GM12878 (cell line): ENCODE data around the gene PDZRN3. TPM values are rescaled to one million over a fixed set of nuclear protein-coding genes. Genes with fewer than 3 reads are reported as not detected.

Experiments used
- ATAC-seq: fragments of 200-7000 bp; cut with Tn5 transposase; 3 replicates; pipeline ENCODE4 v1.9.1; 2020; ENCODE audit warnings: mild to moderate bottlenecking, moderate library complexity
- BruUV-seq: library from RNA; stranded (reverse); fragments of 400-500 nt; replicated peaks from 2 replicates; lab custom pipeline; 2021; lab: Mats Ljungman, UMichigan
- CTCF ChIA-PET: fragments of 300-600 bp; sonication (Branson Sonifier 250); formaldehyde crosslinking; extraction: SDS; loops from one replicate; lab custom pipeline; 2021; ENCODE audit warnings: inconsistent platforms; lab: Yijun Ruan, JAX
- POLR2A ChIA-PET: fragments of 350-600 bp; formaldehyde crosslinking; extraction: SDS; loops from one replicate; lab custom pipeline; 2021; ENCODE audit warnings: inconsistent platforms; lab: Charles Lee
- RAD21 ChIA-PET: fragments of 300-600 bp; sonication (Branson Sonifier 250); formaldehyde crosslinking; loops from one replicate; lab custom pipeline; 2023; ENCODE audit warnings: antibody characterized with exemption; ENCODE audit not compliant: unreplicated experiment; lab: Charles Lee
- SMC1A ChIA-PET: fragments of 300-600 bp; sonication (Branson Sonifier 250); formaldehyde crosslinking; loops from one replicate; lab custom pipeline; 2023; ENCODE audit not compliant: unreplicated experiment, uncharacterized antibody; lab: Charles Lee
- DNase-seq: peaks from one replicate; pipeline ENCODE4 v3.0.0-alpha.2; 2011; ENCODE audit warnings: low read depth, low spot score
- FAIRE-seq: peaks from 3 replicates; lab custom pipeline; 2011; peaks lifted over from hg19 to GRCh38; lab: Jason Lieb, UNC
- H2AFZ ChIP-seq: 2 replicates; pipeline ENCODE4 v1.6.0; 2011; ENCODE audit warnings: low read depth, low read length, control low read depth; ENCODE audit not compliant: control insufficient read depth
- H3K27ac ChIP-seq: 2 replicates; pipeline ENCODE4 v1.5.1; 2011; ENCODE audit warnings: control low read depth; ENCODE audit not compliant: control insufficient read depth, insufficient read depth
- H3K27me3 ChIP-seq, 2 experiments: replicated peaks in 1 of 2; 2 replicates each; pipeline versions ENCODE4 v1.6.0 to v1.6.1; 2011; ENCODE audit warnings: low read length in 1 of 2; ENCODE audit not compliant: control insufficient read depth in 2 of 2, insufficient read depth in 2 of 2
- H3K36me3 ChIP-seq, 2 experiments: 2 replicates each; pipeline ENCODE4 v1.5.1; 2011; ENCODE audit warnings: low read length in 1 of 2; ENCODE audit not compliant: control insufficient read depth in 2 of 2, insufficient read depth in 2 of 2
- H3K4me1 ChIP-seq: 2 replicates; pipeline ENCODE4 v1.6.1; 2011; ENCODE audit warnings: mild to moderate bottlenecking, low read length, moderate library complexity, mixed read lengths; ENCODE audit not compliant: control insufficient read depth, insufficient read depth
- H3K4me2 ChIP-seq: 2 replicates; pipeline ENCODE4 v1.6.0; 2011; ENCODE audit warnings: control low read depth; ENCODE audit not compliant: control insufficient read depth, insufficient read depth
- H3K4me3 ChIP-seq: fragments of 200-600 bp; sonication (generic); 2 replicates; pipeline ENCODE4 v1.5.1; 2016
- H3K79me2 ChIP-seq: 2 replicates; pipeline ENCODE4 v1.6.0; 2011; ENCODE audit warnings: low read length; ENCODE audit not compliant: control insufficient read depth, insufficient read depth
- H3K9ac ChIP-seq: 2 replicates; pipeline ENCODE4 v1.8.0; 2011; ENCODE audit warnings: low read length, control low read depth, mixed read lengths; ENCODE audit not compliant: control insufficient read depth, insufficient read depth
- H3K9me3 ChIP-seq: replicated peaks from 3 replicates; pipeline ENCODE4 v1.5.1; 2011; ENCODE audit warnings: mild to moderate bottlenecking, low read length; ENCODE audit not compliant: control insufficient read depth, insufficient read depth
- H4K20me1 ChIP-seq: 2 replicates; pipeline ENCODE4 v1.6.0; 2011; ENCODE audit not compliant: control insufficient read depth, insufficient read depth
- BCL3 ChIP-seq: IDR thresholded peaks from 2 replicates; pipeline ENCODE4 v1.6.1; 2011; ENCODE audit warnings: borderline replicate concordance, low read depth, mild to moderate bottlenecking, moderate library complexity, low read length; ENCODE audit not compliant: insufficient read depth, poor library complexity, severe bottlenecking
- BMI1 ChIP-seq: fragments of 450-650 bp; IDR thresholded peaks from 2 replicates; pipeline ENCODE4 v1.6.1; 2016; ENCODE audit warnings: mild to moderate bottlenecking, moderate library complexity, borderline replicate concordance
- CHD2 ChIP-seq: IDR thresholded peaks from 2 replicates; pipeline ENCODE4 v1.6.1; 2011; ENCODE audit warnings: low read depth, low read length, improper control_type of control experiment, borderline replicate concordance
- NR2F1 ChIP-seq: fragments of 450-650 bp; conservative IDR thresholded peaks from 2 replicates; pipeline ENCODE4 v1.6.1; 2017; ENCODE audit warnings: mild to moderate bottlenecking
- PML ChIP-seq: IDR thresholded peaks from 2 replicates; pipeline ENCODE4 v1.6.1; 2012; ENCODE audit warnings: low read length, inconsistent platforms
- POLR2A ChIP-seq: IDR thresholded peaks from 2 replicates; pipeline ENCODE4 v1.6.1; 2011; ENCODE audit warnings: low read depth, mild to moderate bottlenecking, low read length
- SMC3 ChIP-seq: IDR thresholded peaks from 2 replicates; pipeline ENCODE4 v1.6.1; 2011; ENCODE audit warnings: low read length, improper control_type of control experiment, borderline replicate concordance
- SP1 ChIP-seq: IDR thresholded peaks from one replicate; pipeline ENCODE4 v1.6.1; 2011; ENCODE audit warnings: low read depth, low read length
- ZBTB33 ChIP-seq: fragments of 450-650 bp; IDR thresholded peaks from 2 replicates; pipeline ENCODE4 v1.6.1; 2017; ENCODE audit warnings: mild to moderate bottlenecking
- WGBS: methylation state at CpG from one replicate; pipeline ENCODE4 v1.1.6; 2016; ENCODE audit warnings: low lambda C conversion rate; ENCODE audit not compliant: insufficient replicate concordance, insufficient coverage; ENCODE audit errors: missing lambda C conversion rate; 5-methylcytosine and 5-hydroxymethylcytosine counted together
- in situ Hi-C: fragments of 300-500 bp; cut with MboI; formaldehyde crosslinking; loops from 9 replicates; pipeline ENCODE4 v1.14.3; 2018; ENCODE audit warnings: mixed read lengths
- intact Hi-C: fragments of 100-400 bp; cut with micrococcal nuclease; formaldehyde crosslinking; loops from one replicate; pipeline ENCODE4 v1.14.2; 2022; ENCODE audit not compliant: unreplicated experiment
- polyA plus RNA-seq, 11 experiments: library from polyadenylated mRNA; depleted of rRNA in 4 of 11; unstranded in 6 of 11; stranded (reverse) in 5 of 11; fragments of >200 nt; fragmentation: Nextera tagmentation in 4 of 11; fragmentation: Illumina TruSeq in 1 of 11; extraction: Ambion mirVana in 4 of 11; extraction: Trizol in 1 of 11; gene quantifications; 1 replicate in 1 of 11; 2 replicates in 10 of 11; pipeline versions ENCODE4 v1.2.1 to v1.2.3, GENCODE V29; 2011 to 2016; ENCODE audit warnings: inconsistent platforms in 2 of 11, missing spikeins in 2 of 11, low read depth in 1 of 11
- total RNA-seq, 4 experiments: library from RNA; depleted of rRNA in 3 of 4; stranded (reverse); fragments of >200 nt in 3 of 4; fragmentation: Illumina TruSeq in 1 of 4; extraction: Trizol in 1 of 4; gene quantifications; 2 replicates each; pipeline versions ENCODE4 v1.2.1 to v1.2.3, GENCODE V29; 2013 to 2021
- TF ChIP-seq, protein P1 (sequence below): fragments of 450-650 bp; IDR thresholded peaks from 2 replicates; pipeline ENCODE4 v1.6.1; 2017; ENCODE audit warnings: mild to moderate bottlenecking, moderate library complexity

PDZRN3 gene
- total and polyA plus RNA-seq, 10 of the 15 experiments (the other 5 are each of a cell fraction or from before 2014, with no cell fraction given) = 0.07 to 0.37 (median 0.12) TPM; not detected in 6

- FAIRE-seq (no peak), DNase-seq (no peak), ATAC-seq (no peak)
- Histone ChIP-seq H3K4me2 (no peak overlapping the region), H3K36me3 (no peaks in the 10 kb centered on the region), H2AFZ (no peak overlapping the region), H3K4me1 (no peaks in the 10 kb centered on the region), H3K9me3 (no peaks in the 10 kb centered on the region), H3K9ac (no peak overlapping the region), H4K20me1 (no peaks in the 10 kb centered on the region), H3K27me3 (no peaks in the 10 kb centered on the region; a peak in 1 of 4 replicates), H3K4me3 (no peak overlapping the region), H3K27ac (no peak overlapping the region), H3K79me2 (no peaks in the 10 kb centered on the region)
- ChIA-PET RAD21 (no interaction called here), CTCF (no interaction called here), SMC1A (no interaction called here), POLR2A (no interaction called here)
- no TSS peak for BruUV-seq
- intact Hi-C loops = no loop called here
- WGBS = 67% methylated on average over 3 of the region's 3 CpGs
- in situ Hi-C loops = no loop called here
- no peak for TF ChIP-seq POLR2A
- no peak for TF ChIP-seq BCL3
These were observed 25.1 kb downstream of the PDZRN3 start for GRCh38 chr3:73599605-73600004.

DNA sequence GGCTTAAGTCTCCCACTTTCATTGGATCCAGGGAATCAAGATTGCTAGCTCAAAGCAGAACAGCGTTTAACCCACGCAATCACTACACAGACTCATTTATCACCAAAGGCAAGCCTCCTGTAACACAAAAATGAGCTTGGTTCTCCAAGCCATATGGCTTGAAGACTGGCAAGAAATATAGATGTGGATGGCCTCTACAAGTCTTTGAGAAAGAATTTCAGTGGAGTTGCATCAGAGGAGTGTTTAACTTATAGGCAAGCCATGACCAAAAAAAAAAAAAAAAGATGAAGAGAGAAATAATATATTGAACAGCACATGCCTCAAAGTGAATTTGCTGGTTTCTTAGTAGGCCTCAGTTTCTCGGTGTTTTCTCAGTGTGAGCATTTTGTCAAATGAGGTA is 27.3 kb downstream of the PDZRN3 start:
- H3K4me2 ChIP-seq = no peak overlapping the region
- FAIRE-seq (no peak), DNase-seq (no peak), ATAC-seq (no peak)
- WGBS = 55% methylated on average over 3 of the region's 3 CpGs
- no TSS peak for BruUV-seq
- H3K36me3 ChIP-seq = no peaks in the 10 kb centered on the region
- H3K27me3 ChIP-seq = no peaks in the 10 kb centered on the region
- no peak overlapping the region for H3K4me3 ChIP-seq
- H4K20me1 ChIP-seq = no peaks in the 10 kb centered on the region
- CTCF ChIA-PET = no interaction called here
- H3K4me1 ChIP-seq = no peaks in the 10 kb centered on the region
- SMC1A ChIA-PET = no interaction called here
- H3K27ac ChIP-seq = no peak overlapping the region
- intact Hi-C loops (no loop called here), in situ Hi-C loops (no loop called here)
- no peak overlapping the region for H3K9ac ChIP-seq
- H3K9me3 ChIP-seq = no peaks in the 10 kb centered on the region
- H3K79me2 ChIP-seq = no peaks in the 10 kb centered on the region
- no peak overlapping the region for H2AFZ ChIP-seq
- RAD21 ChIA-PET = no interaction called here
- POLR2A ChIA-PET = no interaction called here
- TF ChIP-seq ZBTB33 = no peak
- TF ChIP-seq PML = no peak
- no peak for TF ChIP-seq SMC3
- no peak for TF ChIP-seq POLR2A
- TF ChIP-seq BMI1 = no peak
- TF ChIP-seq, protein P1, sequence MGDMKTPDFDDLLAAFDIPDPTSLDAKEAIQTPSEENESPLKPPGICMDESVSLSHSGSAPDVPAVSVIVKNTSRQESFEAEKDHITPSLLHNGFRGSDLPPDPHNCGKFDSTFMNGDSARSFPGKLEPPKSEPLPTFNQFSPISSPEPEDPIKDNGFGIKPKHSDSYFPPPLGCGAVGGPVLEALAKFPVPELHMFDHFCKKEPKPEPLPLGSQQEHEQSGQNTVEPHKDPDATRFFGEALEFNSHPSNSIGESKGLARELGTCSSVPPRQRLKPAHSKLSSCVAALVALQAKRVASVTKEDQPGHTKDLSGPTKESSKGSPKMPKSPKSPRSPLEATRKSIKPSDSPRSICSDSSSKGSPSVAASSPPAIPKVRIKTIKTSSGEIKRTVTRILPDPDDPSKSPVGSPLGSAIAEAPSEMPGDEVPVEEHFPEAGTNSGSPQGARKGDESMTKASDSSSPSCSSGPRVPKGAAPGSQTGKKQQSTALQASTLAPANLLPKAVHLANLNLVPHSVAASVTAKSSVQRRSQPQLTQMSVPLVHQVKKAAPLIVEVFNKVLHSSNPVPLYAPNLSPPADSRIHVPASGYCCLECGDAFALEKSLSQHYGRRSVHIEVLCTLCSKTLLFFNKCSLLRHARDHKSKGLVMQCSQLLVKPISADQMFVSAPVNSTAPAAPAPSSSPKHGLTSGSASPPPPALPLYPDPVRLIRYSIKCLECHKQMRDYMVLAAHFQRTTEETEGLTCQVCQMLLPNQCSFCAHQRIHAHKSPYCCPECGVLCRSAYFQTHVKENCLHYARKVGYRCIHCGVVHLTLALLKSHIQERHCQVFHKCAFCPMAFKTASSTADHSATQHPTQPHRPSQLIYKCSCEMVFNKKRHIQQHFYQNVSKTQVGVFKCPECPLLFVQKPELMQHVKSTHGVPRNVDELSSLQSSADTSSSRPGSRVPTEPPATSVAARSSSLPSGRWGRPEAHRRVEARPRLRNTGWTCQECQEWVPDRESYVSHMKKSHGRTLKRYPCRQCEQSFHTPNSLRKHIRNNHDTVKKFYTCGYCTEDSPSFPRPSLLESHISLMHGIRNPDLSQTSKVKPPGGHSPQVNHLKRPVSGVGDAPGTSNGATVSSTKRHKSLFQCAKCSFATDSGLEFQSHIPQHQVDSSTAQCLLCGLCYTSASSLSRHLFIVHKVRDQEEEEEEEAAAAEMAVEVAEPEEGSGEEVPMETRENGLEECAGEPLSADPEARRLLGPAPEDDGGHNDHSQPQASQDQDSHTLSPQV = no peak
- no peak for TF ChIP-seq CHD2
- no peak for TF ChIP-seq SP1
- TF ChIP-seq NR2F1 = no peak
